Naive thymus-derived CD4-positive, alpha-beta T cell (primary cell): ENCODE data around the gene RPS15A. TPM values are rescaled to one million over a fixed set of nuclear protein-coding genes. Genes with fewer than 3 reads are reported as not detected.
"Not testable (repeated sequence)": the region's sequence is repeated elsewhere in the genome, so short reads cannot be mapped to it uniquely, and the experiment has no call there.

ENCODE experiments used
- ATAC-seq: fragments of 150-1000 bp; cut with Tn5 transposase; 2 replicates; pipeline ENCODE4 v1.10.0; 2021; ENCODE audit warnings: mild to moderate bottlenecking, moderate library complexity
- CTCF ChIA-PET: fragments of 350-600 bp; sonication (Branson Sonifier 250); formaldehyde crosslinking; loops from one replicate; lab custom pipeline; 2021; ENCODE audit warnings: antibody characterized with exemption; lab: Charles Lee
- POLR2A ChIA-PET: fragments of 350-600 bp; sonication (Branson Sonifier 250); formaldehyde crosslinking; loops from one replicate; lab custom pipeline; 2021; ENCODE audit warnings: antibody characterized with exemption, inconsistent platforms; lab: Charles Lee
- DNase-seq, 9 donors: peaks; one replicate each; pipeline versions ENCODE4 v3.0.0 to v3.0.0-alpha.2; 2020 to 2022; ENCODE audit warnings: mixed read lengths in 1 of 9
- H3K27ac ChIP-seq: one replicate; pipeline ENCODE4 v1.7.0; 2013; ENCODE audit warnings: mild to moderate bottlenecking, low read depth, low read length, moderate library complexity
- H3K27me3 ChIP-seq, 2 donors: one replicate each; pipeline ENCODE4 v1.7.0; 2013; ENCODE audit warnings: low read length in 2 of 2, mild to moderate bottlenecking in 2 of 2, moderate library complexity in 2 of 2; ENCODE audit not compliant: control insufficient read depth in 2 of 2, insufficient read depth in 2 of 2
- H3K36me3 ChIP-seq, 3 experiments: 1 replicate in 2 of 3; 2 replicates in 1 of 3; pipeline ENCODE4 v1.7.0; 2013; ENCODE audit warnings: low read length in 3 of 3, mild to moderate bottlenecking in 3 of 3, moderate library complexity in 1 of 3; ENCODE audit not compliant: insufficient read depth in 3 of 3, control insufficient read depth in 2 of 3
- H3K4me1 ChIP-seq, 2 donors: one replicate each; pipeline ENCODE4 v1.7.0; 2013; ENCODE audit warnings: low read length in 2 of 2, mild to moderate bottlenecking in 2 of 2, moderate library complexity in 1 of 2; ENCODE audit not compliant: control insufficient read depth in 2 of 2, insufficient read depth in 2 of 2
- H3K4me3 ChIP-seq: 2 replicates; pipeline ENCODE4 v1.7.0; 2013; ENCODE audit warnings: mild to moderate bottlenecking, low read length
- H3K9me3 ChIP-seq, 3 experiments: 1 replicate in 2 of 3; 2 replicates in 1 of 3; pipeline ENCODE4 v1.7.0; 2013; ENCODE audit warnings: low read length in 3 of 3; ENCODE audit not compliant: control insufficient read depth in 2 of 3
- H3K27ac Mint-ChIP-seq, 9 donors: one replicate each; pipeline ENCODE4 v1.8.0; 2020 to 2022; ENCODE audit warnings: mixed read lengths in 9 of 9, mild to moderate bottlenecking in 8 of 9, moderate library complexity in 5 of 9, inconsistent platforms in 2 of 9
- H3K27me3 Mint-ChIP-seq, 5 donors: one replicate each; pipeline ENCODE4 v1.8.0; 2021 to 2022; ENCODE audit warnings: mixed read lengths in 5 of 5, mild to moderate bottlenecking in 1 of 5
- H3K36me3 Mint-ChIP-seq, 5 donors: one replicate each; pipeline ENCODE4 v1.8.0; 2020 to 2022; ENCODE audit warnings: mixed read lengths in 5 of 5, mild to moderate bottlenecking in 3 of 5, inconsistent platforms in 1 of 5
- H3K4me1 Mint-ChIP-seq, 7 donors: one replicate each; pipeline ENCODE4 v1.8.0; 2020 to 2022; ENCODE audit warnings: mixed read lengths in 7 of 7, mild to moderate bottlenecking in 3 of 7, inconsistent platforms in 1 of 7
- H3K4me3 Mint-ChIP-seq, 10 donors: one replicate each; pipeline ENCODE4 v1.8.0; 2020 to 2022; ENCODE audit warnings: mild to moderate bottlenecking in 10 of 10, mixed read lengths in 10 of 10, moderate library complexity in 6 of 10, inconsistent platforms in 2 of 10
- H3K9me3 Mint-ChIP-seq, 11 donors: one replicate each; pipeline ENCODE4 v1.8.0; 2020 to 2022; ENCODE audit warnings: mixed read lengths in 11 of 11, mild to moderate bottlenecking in 4 of 11, inconsistent platforms in 1 of 11, moderate library complexity in 1 of 11
- intact Hi-C, 2 donors: fragments of 100-400 bp; cut with micrococcal nuclease; formaldehyde crosslinking; loops; one replicate each; pipeline ENCODE4 v1.15.1; 2023
- polyA plus RNA-seq, 2 donors: library from polyadenylated mRNA; unstranded; fragments of 300-500 nt; fragmentation: Illumina TruSeq; gene quantifications; one replicate each; pipeline ENCODE4 v1.2.3, GENCODE V29; 2021
- total RNA-seq, 6 experiments: library from RNA in 5 of 6; stranded (reverse) in 5 of 6; gene quantifications; 1 replicate in 5 of 6; 2 replicates in 1 of 6; pipeline ENCODE4 v1.2.3 and lab custom pipeline; 2021 to 2026

Gene RPS15A
- total and polyA plus RNA-seq, 7 experiments from 2014 or later, result 2,060 to 5,300 (median 3,844) TPM

DNA sequence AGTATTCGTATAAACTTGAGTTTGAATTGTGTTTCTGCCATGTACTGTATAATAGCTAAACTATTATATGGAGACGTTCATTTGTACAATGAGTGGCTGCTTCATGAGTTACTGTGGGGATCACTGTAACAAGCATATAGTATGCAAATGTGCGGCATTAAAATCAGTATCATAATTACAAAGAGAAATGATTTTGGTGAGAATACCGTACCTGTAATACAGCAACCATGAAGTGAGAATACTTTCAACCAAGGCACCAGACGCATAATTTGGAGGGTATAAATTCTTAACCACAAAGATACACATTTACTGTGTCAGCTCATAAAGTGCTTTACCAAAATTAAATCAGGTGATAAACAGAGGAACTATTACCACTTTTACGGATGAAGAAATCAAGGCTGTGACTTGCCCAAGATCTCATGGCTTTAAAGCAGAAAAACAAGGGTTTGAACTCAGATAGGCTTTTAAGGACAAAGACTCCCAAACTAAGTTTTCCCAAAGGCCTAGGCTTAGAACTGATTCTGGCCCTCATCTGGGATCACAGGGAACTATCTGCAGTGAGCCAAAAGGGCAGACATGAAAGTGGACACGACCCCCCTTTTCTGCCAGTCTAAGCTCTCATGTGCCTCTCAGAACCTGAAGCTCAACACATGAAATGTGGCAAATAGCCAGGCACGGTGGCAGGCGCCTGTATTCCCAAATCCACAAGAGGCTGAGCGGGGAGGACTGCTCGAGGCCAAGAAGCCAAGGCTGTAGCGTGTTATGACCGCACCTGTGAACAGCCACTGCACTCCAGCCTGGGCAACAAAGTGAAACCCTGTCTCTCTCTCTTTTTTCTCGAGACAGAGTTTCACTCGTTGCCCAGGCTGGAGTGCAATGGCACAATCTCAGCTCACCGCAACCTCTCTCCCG is 6.4 kb downstream of the RPS15A start:
- Histone ChIP-seq H3K4me3 (no peak overlapping the region), H3K9me3 (no peaks in the 10 kb centered on the region), H3K4me1 (peaks cover 20 to 54% of the 10 kb centered on the region in 2 donors), H3K36me3 (peaks cover 29 to 64% (median 30%) of the 10 kb centered on the region in 3 experiments), H3K27me3 (no peaks in the 10 kb centered on the region), H3K27ac (no peak overlapping the region)
- H3K4me1 Mint-ChIP-seq, result peaks cover 34 to 54% (median 42%) of the 10 kb centered on the region in 7 donors
- peak overlapping the region in 2 of 9 donors; percentile 17 to 26 for H3K27ac Mint-ChIP-seq
- no peak for DNase-seq
- ChIA-PET CTCF (interaction anchor here (1.6 kb wide), 1 partner anchor 18 kb away, joined by 4 read pairs; the partner anchor contains the start of gene ARL6IP1), POLR2A (no interaction called here)
- peaks cover 12 to 51% (median 45%) of the 10 kb centered on the region in 5 donors for H3K36me3 Mint-ChIP-seq
- no peak for ATAC-seq
- intact Hi-C loops, result no loop called here
- no peak overlapping the region for H3K4me3 Mint-ChIP-seq
- H3K9me3 Mint-ChIP-seq, result peaks cover 0 to 2% (median 0%) of the 10 kb centered on the region in 11 donors
- no peaks in the 10 kb centered on the region for H3K27me3 Mint-ChIP-seq

DNA sequence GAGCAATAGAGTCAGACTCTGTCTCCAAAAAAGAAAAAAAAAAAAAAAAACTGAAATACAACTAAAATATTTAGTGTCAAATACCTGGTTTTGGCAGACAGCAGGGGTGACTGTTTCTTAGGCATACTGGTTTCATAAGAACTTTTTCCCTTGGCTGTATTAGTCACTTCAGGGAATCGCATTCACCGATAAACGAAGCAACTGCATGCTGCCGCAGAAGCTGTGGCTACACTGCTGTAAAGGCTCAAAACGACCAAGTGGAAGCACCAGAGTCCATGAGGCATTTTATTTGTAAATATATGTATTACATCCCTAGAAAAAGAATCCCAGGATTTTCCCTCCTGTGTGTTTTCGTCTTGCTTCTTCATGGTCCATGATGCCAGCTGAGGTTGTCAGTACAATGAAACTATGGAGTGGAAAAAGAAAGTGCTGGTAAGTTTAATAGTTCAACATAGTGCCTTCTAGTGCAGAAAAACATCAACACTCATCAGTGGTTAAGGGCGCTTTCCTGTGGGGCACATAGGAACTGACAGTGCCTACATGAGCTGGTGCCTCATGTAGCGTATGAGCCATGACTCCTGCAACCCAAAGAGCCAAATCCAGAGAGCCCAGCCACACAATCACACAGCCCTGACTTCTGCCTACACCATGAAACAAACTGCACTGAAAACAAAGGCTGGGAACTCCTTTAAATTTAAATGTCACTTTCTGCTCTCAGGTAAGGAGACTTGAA is 7.3 kb downstream of the RPS15A start:
- Histone ChIP-seq H3K9me3 (no peaks in the 10 kb centered on the region), H3K27me3 (no peaks in the 10 kb centered on the region), H3K36me3 (peaks cover 26 to 56% (median 30%) of the 10 kb centered on the region in 3 experiments), H3K27ac (no peak overlapping the region), H3K4me3 (no peak overlapping the region), H3K4me1 (peaks cover 11 to 46% of the 10 kb centered on the region in 2 donors)
- ATAC-seq (peak; percentile 57), DNase-seq (no peak)
- H3K4me3 Mint-ChIP-seq, result no peak overlapping the region
- intact Hi-C loops, result no loop called here
- ChIA-PET CTCF (interaction anchor here (1.6 kb wide), 1 partner anchor 19 kb away, joined by 4 read pairs; the partner anchor contains the start of gene ARL6IP1), POLR2A (no interaction called here)
- peaks cover 4 to 43% (median 41%) of the 10 kb centered on the region in 5 donors for H3K36me3 Mint-ChIP-seq
- H3K27ac Mint-ChIP-seq, result peak overlapping the region in 3 of 9 donors; percentile 16 to 39 (median 17)
- no peaks in the 10 kb centered on the region for H3K9me3 Mint-ChIP-seq
- peaks cover 28 to 46% (median 34%) of the 10 kb centered on the region in 7 donors for H3K4me1 Mint-ChIP-seq
- H3K27me3 Mint-ChIP-seq, result no peaks in the 10 kb centered on the region

GRCh38 chr16:18781232-18781631 is 8.9 kb downstream of the RPS15A start:
- ATAC-seq, CTCF ChIA-PET: not testable (repeated sequence)

DNA sequence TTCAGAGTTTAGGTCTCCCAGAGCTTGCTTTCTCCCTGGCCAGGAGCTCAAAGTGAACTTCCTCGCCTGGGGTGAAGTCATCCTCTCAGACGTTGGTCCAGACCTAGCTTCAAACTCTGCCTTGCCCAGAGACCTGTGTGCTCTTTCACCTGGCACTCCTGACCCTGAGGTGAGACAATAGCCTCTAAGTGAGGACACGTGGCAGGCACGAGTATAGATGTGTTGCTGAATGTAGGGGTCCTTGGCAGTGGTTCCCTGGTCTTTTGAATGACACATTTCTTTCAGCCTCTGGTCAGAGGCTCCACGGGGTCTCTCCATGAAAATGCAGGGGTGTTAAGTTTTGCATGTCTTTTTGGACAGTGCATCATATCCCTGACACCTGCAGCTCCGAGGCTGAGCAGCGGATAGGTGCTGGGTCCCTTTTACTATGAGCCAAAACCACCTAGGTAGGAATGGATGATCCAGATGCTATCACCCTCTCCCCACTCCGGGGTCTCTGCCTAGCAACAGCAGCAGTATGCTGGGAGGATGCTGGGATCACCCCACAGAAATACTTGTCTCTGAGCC is 9.6 kb downstream of the RPS15A start:
- H3K4me1 Mint-ChIP-seq, result peaks cover 12 to 24% (median 19%) of the 10 kb centered on the region in 7 donors
- H3K4me3 ChIP-seq, H3K9me3 ChIP-seq, H3K27ac ChIP-seq, H3K27me3 ChIP-seq, H3K9me3 Mint-ChIP-seq, H3K27me3 Mint-ChIP-seq, H3K4me3 Mint-ChIP-seq, DNase-seq, H3K27ac Mint-ChIP-seq, POLR2A ChIA-PET, CTCF ChIA-PET, ATAC-seq, intact Hi-C loops: not testable (repeated sequence)
- peaks cover 0 to 26% (median 24%) of the 10 kb centered on the region in 5 donors for H3K36me3 Mint-ChIP-seq
- Histone ChIP-seq H3K4me1 (peaks cover 0 to 23% of the 10 kb centered on the region in 2 donors), H3K36me3 (peaks cover 23 to 33% (median 26%) of the 10 kb centered on the region in 3 experiments)

More at GRCh38 chr16:18781232-18781631, 8.9 kb downstream of the RPS15A start:
- H3K4me3 ChIP-seq, H3K4me3 Mint-ChIP-seq, H3K27ac Mint-ChIP-seq, POLR2A ChIA-PET, H3K27me3 Mint-ChIP-seq, H3K27ac ChIP-seq, intact Hi-C loops, H3K9me3 ChIP-seq, DNase-seq, H3K9me3 Mint-ChIP-seq, H3K27me3 ChIP-seq: not testable (repeated sequence)
- Mint-ChIP-seq H3K36me3 (peaks cover 0 to 33% (median 29%) of the 10 kb centered on the region in 5 donors), H3K4me1 (peaks cover 16 to 31% (median 24%) of the 10 kb centered on the region in 7 donors)
- H3K4me1 ChIP-seq, result peaks cover 3 to 30% of the 10 kb centered on the region in 2 donors
- H3K36me3 ChIP-seq, result peaks cover 23 to 39% (median 30%) of the 10 kb centered on the region in 3 experiments

- ATAC-seq, H3K27me3 ChIP-seq, H3K4me3 ChIP-seq, H3K4me1 ChIP-seq, H3K9me3 Mint-ChIP-seq, H3K4me1 Mint-ChIP-seq, DNase-seq, POLR2A ChIA-PET, H3K4me3 Mint-ChIP-seq, CTCF ChIA-PET, H3K9me3 ChIP-seq, H3K27ac ChIP-seq, H3K36me3 ChIP-seq, H3K27me3 Mint-ChIP-seq, H3K27ac Mint-ChIP-seq, H3K36me3 Mint-ChIP-seq, intact Hi-C loops: not testable (repeated sequence)
Observed at GRCh38 chr16:18777664-18778063, 12.5 kb downstream of the RPS15A start.

DNA sequence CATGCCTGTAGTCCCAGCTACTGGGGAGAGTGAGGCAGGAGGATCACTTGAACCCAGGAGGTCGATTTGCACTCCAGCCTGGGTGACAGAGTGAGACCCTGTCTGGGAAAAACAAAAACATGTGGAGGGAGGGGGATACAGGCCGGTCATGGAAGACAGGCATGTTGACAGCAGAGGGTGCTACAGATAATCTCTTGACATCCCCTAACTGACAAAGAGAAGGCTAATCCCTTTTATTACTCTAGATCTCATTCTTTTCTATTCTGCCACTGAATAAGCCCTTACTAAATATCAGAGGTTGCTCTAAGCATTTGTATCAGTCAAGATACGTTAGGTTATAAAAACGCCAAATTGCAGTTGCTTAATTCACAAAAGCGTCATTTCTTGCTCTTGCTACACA is 13.8 kb downstream of the RPS15A start:
- CTCF ChIA-PET, ATAC-seq, H3K9me3 ChIP-seq, H3K4me3 ChIP-seq, H3K36me3 ChIP-seq, H3K4me1 ChIP-seq, H3K27ac ChIP-seq, H3K27ac Mint-ChIP-seq, H3K9me3 Mint-ChIP-seq, H3K27me3 Mint-ChIP-seq, H3K27me3 ChIP-seq, DNase-seq, H3K4me3 Mint-ChIP-seq, intact Hi-C loops, H3K4me1 Mint-ChIP-seq, POLR2A ChIA-PET: not testable (repeated sequence)
- H3K36me3 Mint-ChIP-seq, result peaks cover 0 to 15% (median 3%) of the 10 kb centered on the region in 5 donors
